Peyer's patch (tissue), 4 donors: ENCODE data around the gene DISP2. TPM values are rescaled to one million over a fixed set of nuclear protein-coding genes. Genes with fewer than 3 reads are reported as not detected.
A peak's percentile ranks its signal among the peaks of the same experiment; 100 is the strongest.

Experiments
- DNase-seq, 3 donors: peaks; one replicate each; pipeline ENCODE4 v3.0.0-alpha.2; 2017 to 2019
- H3K27ac ChIP-seq, 4 donors: fragments of 200-600 bp; sonication (generic); one replicate each; pipeline ENCODE4 v1.5.1; 2016 to 2019
- H3K27me3 ChIP-seq, 2 donors: fragments of 200-600 bp; sonication (generic); one replicate each; pipeline ENCODE4 v1.5.1; 2019
- H3K36me3 ChIP-seq, 3 donors: fragments of 200-600 bp; sonication (generic); one replicate each; pipeline ENCODE4 v1.5.1; 2016 to 2019
- H3K4me1 ChIP-seq, 4 donors: fragments of 200-600 bp; sonication (generic); one replicate each; pipeline ENCODE4 v1.5.1; 2016 to 2019
- H3K4me3 ChIP-seq, 4 donors: fragments of 200-600 bp; sonication (generic); 1 replicate in 3 of 4; 2 replicates in 1 of 4; pipeline ENCODE4 v1.5.1; 2016 to 2019; ENCODE audit warnings: mild to moderate bottlenecking in 1 of 4
- H3K9me3 ChIP-seq, 4 donors: fragments of 200-600 bp; sonication (generic); one replicate each; pipeline ENCODE4 v1.5.1; 2016 to 2019; ENCODE audit warnings: mild to moderate bottlenecking in 1 of 4
- CTCF ChIP-seq, 6 experiments: fragments of 450-650 bp in 4 of 6; fragments of 200-600 bp in 2 of 6; sonication (generic) in 1 of 6; IDR thresholded peaks; one replicate each; pipeline ENCODE4 v1.5.1; 2017 to 2019; ENCODE audit warnings: antibody characterized with exemption in 6 of 6, mild to moderate bottlenecking in 3 of 6, moderate library complexity in 1 of 6
- POLR2A ChIP-seq, 2 donors: fragments of 450-650 bp; IDR thresholded peaks; one replicate each; pipeline ENCODE4 v1.5.1; 2017; ENCODE audit warnings: antibody characterized with exemption in 2 of 2, mild to moderate bottlenecking in 2 of 2, moderate library complexity in 2 of 2
- total RNA-seq, 4 donors: library from RNA; depleted of rRNA; stranded (reverse); fragments of >200 nt; gene quantifications; one replicate each; pipeline ENCODE4 v1.1.0, GENCODE V29; 2016

Gene DISP2
- total RNA-seq, 4 donors from 2014 or later: 1.7 to 27.5 (median 7.4) TPM

DNA sequence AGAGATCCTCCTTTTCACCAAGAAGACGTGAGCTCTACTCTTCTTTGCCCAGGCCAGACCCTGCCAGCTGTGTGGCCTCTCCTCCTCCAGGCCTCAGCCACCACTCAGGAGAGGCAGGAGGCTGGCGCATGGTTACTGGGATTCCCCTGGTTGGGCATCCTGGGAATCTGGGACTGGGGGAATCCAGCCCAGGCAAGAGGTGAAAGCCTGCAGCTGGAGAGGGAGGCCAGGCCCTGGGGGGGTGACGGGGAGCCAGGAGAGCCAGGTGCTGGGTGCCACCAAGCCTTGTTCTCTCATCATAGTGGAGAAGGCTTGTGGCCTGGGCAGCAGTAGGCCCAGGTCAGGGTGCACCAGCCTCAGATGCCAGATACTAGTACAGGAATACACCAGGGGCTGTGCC lies 23.5 kb upstream of the DISP2 start:
- TF ChIP-seq POLR2A (IDR thresholded peaks at IDR 0.05) (no peak), CTCF (IDR thresholded peaks at IDR 0.05) (no peak)
- Histone ChIP-seq H3K27ac (peak overlapping the region in 3 of 4 donors; percentile 64 to 81 (median 78)), H3K36me3 (peaks cover 0 to 14% (median 0%) of the 10 kb centered on the region in 3 donors), H3K4me1 (peaks cover 4 to 73% (median 11%) of the 10 kb centered on the region in 4 donors), H3K27me3 (no peaks in the 10 kb centered on the region), H3K4me3 (no peak overlapping the region), H3K9me3 (no peaks in the 10 kb centered on the region)
- DNase-seq: no peak

GRCh38 chr15:40334941-40335795 lies 22.9 kb upstream of the DISP2 start:
- TF ChIP-seq POLR2A (IDR thresholded peaks at IDR 0.05): no peak
- no peak for TF ChIP-seq CTCF (IDR thresholded peaks at IDR 0.05)
- peaks cover 4 to 79% (median 12%) of the 10 kb centered on the region in 4 donors for H3K4me1 ChIP-seq
- H3K27ac ChIP-seq: peak overlapping the region in 3 of 4 donors; percentile 64 to 81 (median 78)
- H3K9me3 ChIP-seq: no peaks in the 10 kb centered on the region
- H3K36me3 ChIP-seq: peaks cover 0 to 14% (median 0%) of the 10 kb centered on the region in 3 donors
- no peaks in the 10 kb centered on the region for H3K27me3 ChIP-seq
- DNase-seq: peak in 2 of 3 donors; percentile 50 to 54
- H3K4me3 ChIP-seq: no peak overlapping the region

DNA sequence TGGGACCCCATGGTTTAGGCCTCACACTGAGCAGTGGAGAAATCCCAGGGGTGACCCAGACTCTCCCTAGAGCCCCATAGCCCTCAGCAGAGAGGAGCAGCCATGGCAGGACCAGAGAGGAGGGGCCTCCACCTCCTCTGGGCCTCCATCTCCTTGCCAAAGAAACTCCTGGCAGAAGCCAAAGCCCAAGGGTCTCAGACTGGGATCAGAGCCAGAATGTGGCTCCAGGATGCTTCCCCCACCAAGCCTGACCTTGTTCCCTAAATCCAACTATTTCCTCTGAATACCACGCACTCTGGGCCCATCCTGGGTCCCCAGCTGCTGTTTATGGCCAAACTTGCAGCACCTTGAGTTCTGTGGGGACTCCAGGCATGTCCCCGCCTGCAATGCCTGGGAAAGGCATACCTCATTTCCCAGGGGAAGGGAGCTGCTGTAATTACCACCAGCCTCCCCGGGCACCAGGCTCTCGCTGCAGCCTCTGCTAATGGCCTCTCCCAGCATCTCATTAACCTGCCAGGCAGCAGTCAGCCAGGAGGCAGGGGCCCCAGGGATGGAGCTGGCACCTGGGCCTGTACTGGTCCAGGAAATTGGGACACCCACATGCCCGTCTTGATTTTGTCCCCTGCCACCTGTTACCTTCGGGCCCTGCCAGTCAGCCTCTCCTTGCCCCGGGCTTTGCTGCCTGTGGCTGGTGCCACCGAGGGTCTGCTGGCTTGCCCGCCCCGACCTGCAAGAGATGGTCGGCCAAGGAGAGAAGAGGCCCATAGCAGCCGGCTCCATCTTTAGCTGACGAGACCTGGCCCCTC lies 21.9 kb upstream of the DISP2 start:
- Histone ChIP-seq H3K27ac (peak overlapping the region in 2 of 4 donors; percentile 78 to 81), H3K4me1 (peaks cover 4 to 88% (median 12%) of the 10 kb centered on the region in 4 donors), H3K9me3 (no peaks in the 10 kb centered on the region), H3K27me3 (no peaks in the 10 kb centered on the region), H3K36me3 (peaks cover 0 to 14% (median 0%) of the 10 kb centered on the region in 3 donors), H3K4me3 (no peak overlapping the region)
- TF ChIP-seq CTCF (IDR thresholded peaks at IDR 0.05) (no peak), POLR2A (IDR thresholded peaks at IDR 0.05) (no peak)
- no peak for DNase-seq

GRCh38 chr15:40336744-40337122 lies 21.3 kb upstream of the DISP2 start:
- DNase-seq: peak in 2 of 3 donors; percentile 40 to 63
- H3K27ac ChIP-seq: peak overlapping the region in 1 of 4 donors; percentile 6
- H3K27me3 ChIP-seq: no peaks in the 10 kb centered on the region
- TF ChIP-seq POLR2A (IDR thresholded peaks at IDR 0.05) (no peak), CTCF (IDR thresholded peaks at IDR 0.05) (no peak)
- peaks cover 0 to 14% (median 0%) of the 10 kb centered on the region in 3 donors for H3K36me3 ChIP-seq
- no peak overlapping the region for H3K4me3 ChIP-seq
- no peaks in the 10 kb centered on the region for H3K9me3 ChIP-seq
- peaks cover 4 to 93% (median 12%) of the 10 kb centered on the region in 4 donors for H3K4me1 ChIP-seq

DNA sequence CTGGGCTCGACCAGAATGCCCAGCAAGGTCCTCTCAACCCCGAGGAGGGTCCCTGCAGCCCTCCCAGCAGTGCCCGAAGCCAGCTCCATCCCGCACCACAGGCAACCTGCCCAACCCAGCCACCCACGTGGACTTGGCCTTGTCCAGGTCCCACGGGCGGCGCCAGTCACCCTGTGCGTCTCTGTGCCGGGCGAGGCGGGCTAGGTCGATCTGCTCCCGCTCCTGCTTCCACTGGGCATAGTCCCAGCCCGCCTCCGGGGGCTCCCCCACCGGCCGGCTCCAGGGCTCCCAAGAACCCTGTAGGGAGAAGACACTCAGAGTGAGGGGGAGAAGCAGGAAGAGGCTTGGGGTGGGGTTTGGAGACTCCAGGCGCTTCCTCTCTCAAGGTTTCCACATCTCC lies 20.4 kb upstream of the DISP2 start:
- H3K4me1 ChIP-seq: peaks cover 4 to 92% (median 12%) of the 10 kb centered on the region in 4 donors
- no peaks in the 10 kb centered on the region for H3K27me3 ChIP-seq
- no peaks in the 10 kb centered on the region for H3K9me3 ChIP-seq
- DNase-seq: peak in 1 of 3 donors; percentile 50
- H3K36me3 ChIP-seq: peaks cover 0 to 14% (median 0%) of the 10 kb centered on the region in 3 donors
- peak overlapping the region in 3 of 4 donors; percentile 5 to 92 (median 31) for H3K27ac ChIP-seq
- no peak for TF ChIP-seq POLR2A (IDR thresholded peaks at IDR 0.05)
- no peak for TF ChIP-seq CTCF (IDR thresholded peaks at IDR 0.05)
- H3K4me3 ChIP-seq: no peak overlapping the region
